SKM-1 treated with dmso at 0.1 percent for 144 hours (cell line): ENCODE results near the gene PLCB1.

ENCODE experiments used
- DNase-seq: peaks from one replicate; lab custom pipeline; 2025; ENCODE audit not compliant: unreplicated experiment; lab: John Stamatoyannopoulos, UW

The PLCB1 gene

GRCh38 chr20:8749101-8749500 lies 617.0 kb downstream of the PLCB1 start:
- DNase-seq = no peak

- no peak for DNase-seq
Measured at GRCh38 chr20:8749986-8750385, 617.9 kb downstream of the PLCB1 start.

DNA sequence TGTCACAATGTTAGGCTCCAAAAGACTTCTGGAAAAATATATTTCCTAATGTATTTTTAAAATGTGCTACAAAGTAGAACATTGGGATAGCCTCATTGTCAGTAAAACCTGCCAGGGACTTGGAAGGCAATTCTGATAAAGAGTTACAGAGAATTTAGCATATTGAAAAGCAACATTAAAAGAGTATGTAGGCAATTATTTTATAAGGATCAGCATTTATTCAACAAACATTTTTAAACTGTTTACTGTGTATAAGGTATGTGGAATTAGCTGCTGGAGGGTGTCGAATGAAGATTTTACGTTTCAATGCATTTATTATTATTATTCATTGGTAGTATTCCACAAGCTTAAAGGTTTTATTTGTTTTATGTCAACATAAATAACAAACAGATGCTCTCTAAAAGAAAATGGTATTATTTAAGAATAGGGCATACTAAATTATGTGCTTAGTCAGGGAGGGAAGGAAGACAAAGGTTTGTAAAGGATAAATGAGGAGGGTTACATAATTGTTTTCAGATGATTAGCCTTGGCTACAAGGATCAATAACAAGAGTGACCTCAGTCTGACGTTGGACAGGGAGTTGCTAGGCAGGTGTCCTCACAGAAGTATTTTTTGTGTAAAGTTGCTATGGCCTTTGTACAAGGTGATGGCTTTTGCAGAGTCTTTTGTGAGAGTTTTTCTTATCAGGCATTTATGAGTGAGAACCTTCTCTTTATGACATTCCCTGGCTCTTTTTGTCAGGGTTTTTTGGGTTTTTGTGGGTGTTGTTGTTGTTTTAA lies 623.5 kb downstream of the PLCB1 start:
- no peak for DNase-seq

DNA sequence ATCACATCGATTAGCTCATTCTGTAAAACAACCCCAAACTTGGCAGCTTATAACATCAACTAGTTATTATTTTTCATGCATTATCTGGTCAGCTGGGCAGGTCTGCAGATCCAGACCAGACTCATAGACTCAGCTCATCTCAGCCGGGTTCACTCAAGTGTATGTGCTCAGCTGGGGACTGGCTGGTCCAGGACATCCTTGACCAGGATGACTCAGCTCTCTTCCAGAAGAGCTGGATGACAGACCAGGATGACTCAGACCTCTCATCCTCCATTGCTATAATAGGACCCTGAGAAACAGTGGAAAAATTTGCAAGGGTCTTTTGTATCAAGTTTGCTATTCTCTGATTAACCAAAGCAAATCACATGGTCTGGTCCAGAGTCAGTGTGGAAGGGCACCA lies 624.3 kb downstream of the PLCB1 start:
- no peak for DNase-seq

DNA sequence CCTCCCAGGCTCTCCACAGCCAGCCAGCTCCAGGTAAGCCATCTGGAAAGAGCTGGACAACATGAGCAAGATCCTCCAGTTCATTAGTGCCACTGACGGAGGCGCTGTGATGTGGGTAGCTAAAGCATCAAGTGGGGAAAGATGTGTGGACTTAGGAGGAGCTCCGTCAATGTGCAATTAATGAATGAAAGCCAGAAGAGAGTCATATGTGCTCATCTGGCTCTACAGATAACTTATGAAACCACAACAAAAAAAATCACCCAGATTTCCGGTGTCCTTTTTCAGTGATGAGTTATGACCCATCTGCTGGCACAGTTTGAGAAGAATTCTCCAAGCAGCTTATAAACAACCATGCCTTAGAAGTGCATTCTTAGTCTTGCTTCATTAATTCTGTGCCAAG lies 625.1 kb downstream of the PLCB1 start:
- no peak for DNase-seq

DNA sequence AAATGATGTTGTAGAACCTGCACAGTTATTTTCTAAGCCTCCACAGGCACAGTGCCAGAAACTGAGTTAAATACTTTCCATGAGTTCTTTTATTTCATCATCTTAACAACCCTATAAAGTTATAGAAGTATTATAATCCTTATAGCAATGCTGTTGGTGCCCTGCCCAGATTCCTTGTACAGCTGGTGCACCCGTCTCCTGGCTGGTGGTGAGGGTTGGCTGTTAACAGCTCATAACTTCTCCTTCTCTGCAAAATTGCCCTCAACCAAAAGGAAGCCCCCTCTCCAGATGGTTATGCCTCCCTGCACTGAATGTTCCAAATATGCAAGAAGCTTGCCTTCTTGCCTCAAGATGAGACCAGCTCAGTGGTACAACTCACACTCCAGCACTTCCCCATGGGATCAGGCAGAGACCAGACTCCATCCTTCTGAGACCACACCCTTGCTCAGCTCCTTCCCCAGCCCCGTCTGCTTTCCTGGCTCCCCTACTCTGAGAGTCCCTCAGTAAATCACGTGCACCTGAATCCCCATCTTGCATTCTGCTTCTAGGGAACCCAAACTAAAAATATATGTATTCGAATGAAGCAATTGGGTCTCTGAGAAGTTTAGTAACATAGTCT lies 632.4 kb downstream of the PLCB1 start:
- no peak for DNase-seq

DNA sequence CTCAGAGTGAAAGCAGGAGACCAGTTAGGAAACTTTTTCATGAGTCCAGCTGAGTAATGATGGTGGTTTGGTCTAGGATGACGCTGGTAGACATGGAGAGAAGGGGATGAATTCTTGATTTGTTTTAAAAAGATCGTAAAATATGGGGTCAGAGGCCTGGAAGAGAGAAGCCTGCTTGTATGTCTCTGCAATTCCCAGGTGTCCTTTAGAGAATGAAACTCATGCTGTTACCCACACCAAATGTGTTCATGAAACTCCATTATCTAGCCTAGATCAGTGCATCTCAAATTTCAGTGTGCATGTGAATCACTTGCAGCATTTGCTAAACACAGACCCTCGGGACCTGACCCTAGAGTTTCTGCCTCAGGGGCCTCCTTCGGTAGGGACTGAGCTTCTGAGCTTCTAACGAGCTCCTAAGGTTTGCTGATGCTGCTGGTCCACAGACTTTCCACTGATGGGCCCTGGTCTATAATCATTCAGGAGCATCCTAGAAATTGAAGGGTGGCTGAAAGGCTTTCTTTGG lies 634.9 kb downstream of the PLCB1 start:
- DNase-seq = no peak

DNA sequence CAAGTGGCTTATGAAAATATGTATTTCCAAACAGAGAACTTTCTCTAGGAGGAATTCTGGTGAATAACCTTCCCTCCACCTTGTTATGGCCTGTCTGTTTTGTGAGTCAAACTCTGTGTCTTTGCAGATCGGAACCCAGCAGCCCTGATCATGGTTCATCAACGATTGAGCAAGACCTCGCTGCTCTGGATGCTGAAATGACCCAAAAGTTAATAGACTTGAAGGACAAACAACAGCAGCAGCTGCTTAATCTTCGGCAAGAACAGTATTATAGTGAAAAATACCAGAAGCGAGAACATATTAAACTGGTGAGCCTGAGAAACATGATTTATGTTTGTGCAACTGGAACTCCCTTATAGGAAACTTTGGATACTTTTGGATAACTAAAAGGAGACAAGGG lies 642.3 kb downstream of the PLCB1 start:
- no peak for DNase-seq

DNA sequence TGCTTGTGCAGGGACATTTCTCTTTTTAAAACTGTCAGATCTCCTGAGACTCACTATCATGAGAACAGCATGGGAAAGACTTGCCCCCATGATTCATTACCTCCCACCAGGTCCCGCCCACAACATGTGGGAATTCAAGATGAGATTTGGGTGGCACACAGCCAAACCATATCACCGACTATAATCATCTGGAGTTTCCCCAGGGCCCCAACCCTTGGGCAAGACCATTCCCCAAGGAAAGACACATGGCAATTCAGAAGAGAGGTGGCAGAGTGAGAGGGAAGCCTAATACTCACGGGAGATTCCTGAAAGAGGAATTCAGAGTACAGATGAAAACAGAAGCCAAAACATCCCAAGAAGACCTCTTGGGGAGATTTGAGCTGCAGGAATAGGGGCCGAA lies 645.8 kb downstream of the PLCB1 start:
- no peak for DNase-seq

DNA sequence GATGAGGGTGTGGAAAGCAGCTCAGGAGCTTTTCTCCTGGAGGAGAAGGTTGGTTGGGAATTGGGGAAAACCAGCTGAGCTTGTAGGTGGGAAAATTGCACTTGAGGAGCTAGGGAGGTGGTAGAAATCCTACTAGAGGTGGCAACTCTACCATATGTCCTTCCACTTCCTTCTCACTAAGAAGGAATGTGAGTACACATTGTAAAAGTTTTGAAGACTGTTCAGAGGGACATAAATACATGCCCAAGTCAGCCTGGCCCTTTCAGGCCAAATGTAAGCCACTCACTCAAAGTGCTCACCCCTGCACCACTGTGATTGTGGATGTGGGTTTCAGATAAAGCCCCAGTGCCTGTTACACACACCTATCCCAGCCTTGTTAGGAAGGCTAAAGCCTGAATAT lies 646.3 kb downstream of the PLCB1 start:
- DNase-seq = no peak

- DNase-seq = no peak
Measured at GRCh38 chr20:8780915-8781314, 648.8 kb downstream of the PLCB1 start.

- DNase-seq = no peak
Measured at GRCh38 chr20:8782804-8783203, 650.7 kb downstream of the PLCB1 start.

GRCh38 chr20:8783734-8784133 lies 651.7 kb downstream of the PLCB1 start:
- DNase-seq = no peak

DNA sequence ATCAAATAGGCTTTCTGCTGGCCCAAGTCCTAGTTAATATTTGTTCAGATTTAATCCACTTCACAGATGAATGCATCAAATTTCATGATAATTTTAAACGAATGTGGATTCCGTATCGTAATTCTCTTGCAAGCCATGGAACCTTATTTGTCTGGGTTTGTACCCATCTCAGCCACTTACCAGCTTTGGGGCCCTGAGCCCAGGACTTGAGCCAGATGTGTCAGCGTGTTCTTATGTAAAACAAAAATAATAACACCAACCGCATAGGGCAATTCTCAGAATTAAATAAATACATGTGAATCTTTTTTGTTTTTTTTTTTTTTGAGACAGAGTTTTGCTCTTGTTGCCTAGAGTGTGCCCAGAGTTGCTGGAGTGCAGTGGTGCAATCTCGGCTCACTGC lies 654.3 kb downstream of the PLCB1 start:
- no peak for DNase-seq

DNA sequence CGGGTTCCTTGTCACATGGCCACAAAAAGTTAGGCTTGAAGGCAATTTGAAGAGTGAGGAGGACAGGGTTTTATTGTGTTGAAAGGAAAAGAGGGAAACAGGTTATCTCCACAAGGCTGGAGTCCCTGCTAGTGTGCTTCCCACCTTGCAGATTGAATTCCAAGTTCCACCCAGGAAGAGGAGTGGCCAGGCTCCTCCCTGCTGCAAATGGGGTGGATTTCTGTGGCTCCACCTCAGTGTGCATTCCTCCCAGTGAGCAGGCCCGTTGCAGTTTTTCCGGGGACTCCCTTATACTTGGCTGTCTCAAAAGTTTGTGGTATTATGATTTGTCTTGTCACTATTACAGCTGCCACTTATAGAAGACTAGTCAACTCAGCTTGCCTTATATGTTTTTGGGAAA lies 655.0 kb downstream of the PLCB1 start:
- DNase-seq = no peak

DNA sequence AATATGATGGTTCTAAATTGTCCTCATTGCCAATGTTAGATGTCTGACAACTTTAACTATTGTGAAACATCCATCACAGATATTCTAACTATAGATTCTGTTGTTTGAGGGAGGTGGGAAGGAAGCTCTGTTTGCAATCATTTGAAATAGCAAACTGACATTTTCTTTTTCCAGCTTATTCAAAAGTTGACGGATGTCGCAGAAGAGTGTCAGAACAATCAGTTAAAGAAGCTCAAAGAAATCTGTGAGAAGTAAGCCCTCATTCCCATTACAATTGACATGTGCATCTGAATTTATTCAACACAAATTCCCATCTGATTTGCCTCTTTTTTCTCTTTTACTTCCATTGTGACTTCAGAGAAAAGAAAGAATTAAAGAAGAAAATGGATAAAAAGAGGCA lies 656.2 kb downstream of the PLCB1 start:
- DNase-seq = no peak

GRCh38 chr20:8788831-8789230 lies 656.8 kb downstream of the PLCB1 start:
- no peak for DNase-seq

DNA sequence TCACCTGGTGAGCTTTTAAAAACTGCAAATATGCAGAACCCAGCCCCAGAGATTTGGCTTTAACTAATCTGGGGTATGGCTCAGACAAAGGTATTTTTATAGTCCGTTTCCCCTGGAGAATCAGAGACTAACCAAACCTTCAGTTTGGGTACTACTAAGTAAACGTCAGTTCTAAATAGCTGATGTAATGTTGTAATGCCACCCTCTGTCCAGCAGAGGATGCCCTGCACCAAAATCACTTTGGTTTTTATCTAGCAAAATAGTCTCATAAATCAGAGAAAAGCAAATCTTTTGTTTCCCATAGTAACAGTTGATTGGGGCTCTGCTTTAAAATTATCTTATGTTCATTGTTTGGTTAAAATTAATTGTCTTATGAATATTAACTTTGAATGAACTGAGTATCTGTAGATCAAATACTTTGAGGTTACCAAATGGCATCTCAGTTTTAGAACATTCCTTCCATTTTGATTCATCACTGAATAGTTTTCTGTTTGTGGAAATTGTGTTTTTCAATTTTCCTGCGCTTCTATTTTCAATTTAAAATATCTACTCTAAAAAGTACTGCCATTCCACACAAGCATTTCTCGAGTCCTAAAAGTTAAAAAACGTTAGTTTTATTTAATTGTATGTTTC lies 658.5 kb downstream of the PLCB1 start:
- DNase-seq = peak; percentile 17

GRCh38 chr20:8795404-8795803 lies 663.3 kb downstream of the PLCB1 start:
- DNase-seq = no peak

DNA sequence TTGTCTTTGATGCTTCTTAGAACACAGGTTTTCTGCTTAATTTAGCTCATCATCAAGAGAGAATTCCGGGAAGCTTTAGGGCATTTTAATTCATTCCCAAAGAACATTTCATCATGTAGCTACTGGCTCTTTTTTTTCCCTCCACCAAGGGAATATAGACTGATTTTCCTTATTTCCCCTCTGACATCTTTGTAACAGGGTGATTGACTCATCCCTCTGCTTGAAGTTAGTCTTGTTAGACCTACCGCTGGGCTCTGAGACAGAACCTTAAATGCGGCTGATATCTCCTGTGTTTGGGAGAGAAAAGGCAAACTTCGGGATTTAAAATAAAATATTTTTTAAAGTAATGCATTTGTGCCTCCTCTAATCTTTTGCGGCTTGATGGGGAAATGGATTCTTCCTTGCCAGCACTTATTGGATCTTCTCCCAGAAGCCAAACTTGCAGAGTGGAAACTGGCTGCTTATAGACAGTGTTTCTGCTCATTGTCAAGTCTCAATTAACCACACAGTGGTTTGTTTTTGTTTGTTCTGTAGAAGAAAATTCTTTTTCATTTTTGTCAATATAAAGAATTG lies 664.1 kb downstream of the PLCB1 start:
- no peak for DNase-seq

DNA sequence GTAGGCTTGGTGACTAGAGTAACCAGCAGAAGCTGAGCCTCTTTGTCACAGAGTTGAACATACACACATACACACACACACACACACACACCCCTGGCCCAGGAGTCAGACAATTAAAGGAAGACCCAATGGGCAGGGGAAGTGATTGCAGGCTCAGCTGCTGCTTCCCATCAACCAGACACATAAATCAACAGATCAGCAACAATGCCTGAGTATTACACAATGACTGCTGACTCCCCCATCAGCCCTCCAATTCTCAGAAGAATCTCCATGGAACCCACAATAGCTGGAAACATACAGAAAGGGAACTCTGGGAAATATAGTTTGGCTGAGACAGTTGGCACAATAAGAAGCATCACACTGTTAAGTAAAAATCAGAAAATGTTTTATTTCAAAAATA lies 666.4 kb downstream of the PLCB1 start:
- no peak for DNase-seq

DNA sequence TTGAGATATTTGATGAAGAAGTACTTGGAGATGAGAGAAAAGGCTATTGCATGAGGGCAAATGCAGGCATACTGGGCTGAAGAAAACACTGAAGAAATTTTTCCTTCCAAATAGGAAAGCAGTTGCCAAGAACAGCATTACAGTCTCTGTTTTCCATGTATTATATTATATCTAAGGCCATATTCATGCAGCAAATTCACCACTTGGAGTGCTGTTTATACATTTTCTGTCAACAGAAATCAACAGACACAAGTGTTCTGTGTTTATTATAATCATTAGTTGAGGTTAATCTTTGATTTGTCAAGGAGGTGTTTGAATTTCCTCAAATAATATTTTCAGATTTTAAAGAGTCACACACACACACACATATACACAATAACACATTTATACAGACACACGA lies 668.0 kb downstream of the PLCB1 start:
- no peak for DNase-seq
